Neural cell (in vitro differentiated cells): ENCODE data around the gene CELF4. TPM values are rescaled to one million over a fixed set of nuclear protein-coding genes. Genes with fewer than 3 reads are reported as not detected.

Experiments
- H2AFZ ChIP-seq: fragments of 200-600, 300-800 bp; sonication (generic), shearing (Covaris generic); 2 replicates; pipeline ENCODE4 v1.6.0; 2014; ENCODE audit warnings: low read depth, mild to moderate bottlenecking, antibody characterized with exemption, low read length, moderate library complexity
- H3F3A ChIP-seq: fragments of 200-600 bp; shearing (Covaris generic); 2 replicates; pipeline ENCODE4 v1.6.1; 2016; ENCODE audit warnings: mild to moderate bottlenecking, moderate library complexity, mixed read lengths, antibody characterized with exemption, low read length; ENCODE audit not compliant: insufficient read depth, poor library complexity, severe bottlenecking
- H3K27ac ChIP-seq: fragments of 200-600, 300-800 bp; sonication (generic), shearing (Covaris generic); 2 replicates; pipeline ENCODE4 v1.5.1; 2014; ENCODE audit warnings: mild to moderate bottlenecking, low read length, moderate library complexity
- H3K27me3 ChIP-seq: fragments of 300-800, 200-600 bp; sonication (generic), shearing (Covaris generic); 2 replicates; pipeline ENCODE4 v1.6.0; 2014; ENCODE audit warnings: mild to moderate bottlenecking, low read depth, low read length, moderate library complexity; ENCODE audit not compliant: insufficient read depth
- H3K36me3 ChIP-seq: fragments of 300-800, 200-600 bp; sonication (generic), shearing (Covaris generic); 2 replicates; pipeline ENCODE4 v1.5.1; 2014; ENCODE audit warnings: mild to moderate bottlenecking, antibody characterized with exemption, low read length, moderate library complexity; ENCODE audit not compliant: insufficient read depth
- H3K4me2 ChIP-seq: fragments of 300-800, 200-600 bp; sonication (generic), shearing (Covaris generic); 2 replicates; pipeline ENCODE4 v1.6.0; 2014; ENCODE audit warnings: mild to moderate bottlenecking, low read length
- H3K4me3 ChIP-seq: fragments of 300-800, 200-600 bp; sonication (generic), shearing (Covaris generic); 2 replicates; pipeline ENCODE4 v1.5.1; 2014; ENCODE audit warnings: mild to moderate bottlenecking, low read length, moderate library complexity
- H3K79me2 ChIP-seq: fragments of 200-600 bp; shearing (Covaris generic); replicated peaks from 2 replicates; pipeline ENCODE4 v1.6.0; 2014; ENCODE audit warnings: mild to moderate bottlenecking, low read length, moderate library complexity; ENCODE audit not compliant: insufficient read depth
- H3K9ac ChIP-seq: fragments of 300-800, 200-600 bp; sonication (generic), shearing (Covaris generic); 2 replicates; pipeline ENCODE4 v1.6.1; 2016; ENCODE audit warnings: mild to moderate bottlenecking, low read length, mixed read lengths
- H3K9me2 ChIP-seq: fragments of 200-600 bp; shearing (Covaris generic); 2 replicates; pipeline ENCODE4 v1.6.1; 2016; ENCODE audit warnings: mild to moderate bottlenecking, low read length, mixed read lengths; ENCODE audit not compliant: insufficient read depth
- H3K9me3 ChIP-seq: fragments of 200-600, 300-800 bp; sonication (generic), shearing (Covaris generic); 2 replicates; pipeline ENCODE4 v1.6.1; 2016; ENCODE audit warnings: mild to moderate bottlenecking, mixed run types, low read length, moderate library complexity, mixed read lengths
- H4K20me1 ChIP-seq: fragments of 200-600 bp; shearing (Covaris generic); 2 replicates; pipeline ENCODE4 v1.6.1; 2016; ENCODE audit warnings: mild to moderate bottlenecking, mixed run types; ENCODE audit not compliant: insufficient read depth
- EP300 ChIP-seq: fragments of 450-650 bp; conservative IDR thresholded peaks from 2 replicates; pipeline ENCODE4 v1.6.1; 2014; ENCODE audit warnings: antibody characterized with exemption, mild to moderate bottlenecking, moderate library complexity; ENCODE audit not compliant: poor library complexity, severe bottlenecking
- EZH2 ChIP-seq: fragments of 200-600, 300-800 bp; shearing (Covaris generic), sonication (generic); IDR thresholded peaks from 2 replicates; pipeline ENCODE4 v1.6.1; 2014; ENCODE audit warnings: antibody characterized with exemption, low read length, borderline replicate concordance, mild to moderate bottlenecking; ENCODE audit not compliant: insufficient read depth, poor library complexity, severe bottlenecking
- MXI1 ChIP-seq: fragments of 450-650 bp; conservative IDR thresholded peaks from 2 replicates; pipeline ENCODE4 v1.6.1; 2014; ENCODE audit warnings: antibody characterized with exemption, mild to moderate bottlenecking; ENCODE audit not compliant: poor library complexity, severe bottlenecking
- POLR2AphosphoS5 ChIP-seq: IDR thresholded peaks from 2 replicates; pipeline ENCODE4 v1.6.1; 2012
- RAD21 ChIP-seq: fragments of 450-650 bp; conservative IDR thresholded peaks from 2 replicates; pipeline ENCODE4 v1.6.1; 2014; ENCODE audit warnings: antibody characterized with exemption, mild to moderate bottlenecking, moderate library complexity
- SMC3 ChIP-seq: fragments of 450-650 bp; conservative IDR thresholded peaks from 2 replicates; pipeline ENCODE4 v1.6.1; 2014; ENCODE audit warnings: antibody characterized with exemption, mild to moderate bottlenecking, moderate library complexity; ENCODE audit not compliant: poor library complexity
- TAF1 ChIP-seq: IDR thresholded peaks from 2 replicates; pipeline ENCODE4 v1.6.1; 2012; ENCODE audit warnings: low read depth
- polyA plus RNA-seq: library from polyadenylated mRNA; depleted of rRNA; stranded (reverse); fragments of >200 nt; gene quantifications from 2 replicates; pipeline ENCODE4 v1.2.3, GENCODE V29; 2014
- TF ChIP-seq, protein P1 (sequence below): fragments of 450-650 bp; IDR thresholded peaks from 2 replicates; pipeline ENCODE4 v1.5.1; 2014; ENCODE audit warnings: antibody characterized with exemption, mild to moderate bottlenecking, moderate library complexity; ENCODE audit not compliant: poor library complexity, severe bottlenecking
- TF ChIP-seq, protein P2 (sequence below): IDR thresholded peaks from 2 replicates; pipeline ENCODE4 v1.6.1; 2012; ENCODE audit warnings: borderline replicate concordance

CELF4 gene
- polyA plus RNA-seq, 1 donor from 2014 or later, result 191 TPM

DNA sequence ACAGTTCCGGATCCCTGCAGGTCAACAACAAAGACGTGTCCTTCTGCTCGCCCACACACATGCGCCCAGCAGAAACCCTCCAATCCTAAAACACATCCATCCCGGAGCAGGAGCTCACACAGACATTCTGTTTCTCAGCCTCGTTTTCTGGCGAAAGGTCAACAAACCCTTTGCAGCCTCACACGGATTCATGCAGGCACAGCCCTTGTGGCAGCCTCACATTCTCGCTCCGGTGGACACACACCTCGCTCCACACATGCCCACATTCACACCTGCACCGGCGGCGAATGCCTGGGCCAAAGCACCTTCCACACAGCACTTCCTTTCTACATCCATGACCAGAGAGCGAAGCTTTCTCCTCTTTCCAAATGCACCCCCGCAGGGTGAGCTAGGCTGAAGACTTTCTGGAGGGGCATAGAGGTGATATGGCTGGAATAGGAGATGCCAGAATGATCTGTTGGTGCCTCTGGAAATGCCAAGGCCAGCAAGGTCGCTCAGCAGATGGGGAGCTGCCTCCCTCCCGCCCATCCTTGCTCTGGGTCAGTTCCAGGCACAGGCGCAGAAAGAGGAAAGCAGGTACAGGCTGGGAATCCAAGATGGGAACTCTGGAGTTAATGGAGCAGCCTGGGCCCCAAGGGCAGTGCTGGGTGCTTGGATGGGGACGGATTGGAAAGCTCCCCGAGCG is 88.8 kb downstream of the CELF4 start:
- Histone ChIP-seq H3K4me2 (no peak overlapping the region), H3K9me3 (no peaks in the 10 kb centered on the region), H3K9ac (no peak overlapping the region), H3K36me3 (no peaks in the 10 kb centered on the region), H3K9me2 (no peaks in the 10 kb centered on the region), H4K20me1 (peaks cover 22% of the 10 kb centered on the region), H3K4me3 (no peak overlapping the region), H3F3A (no peaks in the 10 kb centered on the region), H2AFZ (no peak overlapping the region), H3K27ac (no peak overlapping the region), H3K27me3 (no peaks in the 10 kb centered on the region), H3K79me2 (peaks cover 4% of the 10 kb centered on the region)
- TF ChIP-seq RAD21 (no peak), MXI1 (no peak), EZH2 (no peak), SMC3 (no peak), EP300 (no peak), POLR2AphosphoS5 (no peak), TAF1 (no peak)
- TF ChIP-seq, protein P1, sequence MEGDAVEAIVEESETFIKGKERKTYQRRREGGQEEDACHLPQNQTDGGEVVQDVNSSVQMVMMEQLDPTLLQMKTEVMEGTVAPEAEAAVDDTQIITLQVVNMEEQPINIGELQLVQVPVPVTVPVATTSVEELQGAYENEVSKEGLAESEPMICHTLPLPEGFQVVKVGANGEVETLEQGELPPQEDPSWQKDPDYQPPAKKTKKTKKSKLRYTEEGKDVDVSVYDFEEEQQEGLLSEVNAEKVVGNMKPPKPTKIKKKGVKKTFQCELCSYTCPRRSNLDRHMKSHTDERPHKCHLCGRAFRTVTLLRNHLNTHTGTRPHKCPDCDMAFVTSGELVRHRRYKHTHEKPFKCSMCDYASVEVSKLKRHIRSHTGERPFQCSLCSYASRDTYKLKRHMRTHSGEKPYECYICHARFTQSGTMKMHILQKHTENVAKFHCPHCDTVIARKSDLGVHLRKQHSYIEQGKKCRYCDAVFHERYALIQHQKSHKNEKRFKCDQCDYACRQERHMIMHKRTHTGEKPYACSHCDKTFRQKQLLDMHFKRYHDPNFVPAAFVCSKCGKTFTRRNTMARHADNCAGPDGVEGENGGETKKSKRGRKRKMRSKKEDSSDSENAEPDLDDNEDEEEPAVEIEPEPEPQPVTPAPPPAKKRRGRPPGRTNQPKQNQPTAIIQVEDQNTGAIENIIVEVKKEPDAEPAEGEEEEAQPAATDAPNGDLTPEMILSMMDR, result no peak
- TF ChIP-seq, protein P2, sequence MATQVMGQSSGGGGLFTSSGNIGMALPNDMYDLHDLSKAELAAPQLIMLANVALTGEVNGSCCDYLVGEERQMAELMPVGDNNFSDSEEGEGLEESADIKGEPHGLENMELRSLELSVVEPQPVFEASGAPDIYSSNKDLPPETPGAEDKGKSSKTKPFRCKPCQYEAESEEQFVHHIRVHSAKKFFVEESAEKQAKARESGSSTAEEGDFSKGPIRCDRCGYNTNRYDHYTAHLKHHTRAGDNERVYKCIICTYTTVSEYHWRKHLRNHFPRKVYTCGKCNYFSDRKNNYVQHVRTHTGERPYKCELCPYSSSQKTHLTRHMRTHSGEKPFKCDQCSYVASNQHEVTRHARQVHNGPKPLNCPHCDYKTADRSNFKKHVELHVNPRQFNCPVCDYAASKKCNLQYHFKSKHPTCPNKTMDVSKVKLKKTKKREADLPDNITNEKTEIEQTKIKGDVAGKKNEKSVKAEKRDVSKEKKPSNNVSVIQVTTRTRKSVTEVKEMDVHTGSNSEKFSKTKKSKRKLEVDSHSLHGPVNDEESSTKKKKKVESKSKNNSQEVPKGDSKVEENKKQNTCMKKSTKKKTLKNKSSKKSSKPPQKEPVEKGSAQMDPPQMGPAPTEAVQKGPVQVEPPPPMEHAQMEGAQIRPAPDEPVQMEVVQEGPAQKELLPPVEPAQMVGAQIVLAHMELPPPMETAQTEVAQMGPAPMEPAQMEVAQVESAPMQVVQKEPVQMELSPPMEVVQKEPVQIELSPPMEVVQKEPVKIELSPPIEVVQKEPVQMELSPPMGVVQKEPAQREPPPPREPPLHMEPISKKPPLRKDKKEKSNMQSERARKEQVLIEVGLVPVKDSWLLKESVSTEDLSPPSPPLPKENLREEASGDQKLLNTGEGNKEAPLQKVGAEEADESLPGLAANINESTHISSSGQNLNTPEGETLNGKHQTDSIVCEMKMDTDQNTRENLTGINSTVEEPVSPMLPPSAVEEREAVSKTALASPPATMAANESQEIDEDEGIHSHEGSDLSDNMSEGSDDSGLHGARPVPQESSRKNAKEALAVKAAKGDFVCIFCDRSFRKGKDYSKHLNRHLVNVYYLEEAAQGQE, result no peak

DNA sequence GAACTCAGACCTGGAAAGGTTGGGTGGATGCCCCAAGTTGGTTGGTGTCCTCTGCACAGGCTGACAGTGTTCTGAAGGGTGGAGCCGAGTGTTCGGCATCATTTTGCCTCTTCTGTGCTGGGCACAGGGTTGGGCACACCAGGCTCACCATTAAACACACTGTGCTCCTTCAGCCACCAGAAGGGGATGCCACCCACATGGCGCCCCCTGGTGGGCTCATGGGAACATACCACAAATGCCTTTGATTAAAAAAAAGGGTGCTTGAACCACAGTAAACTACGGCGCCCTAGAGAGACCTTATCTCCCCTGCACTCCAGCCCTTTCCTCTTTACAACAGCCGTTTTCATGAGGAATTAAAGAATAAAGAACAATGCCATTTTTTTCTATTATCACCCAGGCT is 89.4 kb downstream of the CELF4 start:
- H3K79me2 ChIP-seq, result peaks cover 4% of the 10 kb centered on the region
- H3K27me3 ChIP-seq, result no peaks in the 10 kb centered on the region
- TF ChIP-seq POLR2AphosphoS5 (no peak), EZH2 (no peak), RAD21 (no peak), MXI1 (no peak), TAF1 (no peak), EP300 (no peak), SMC3 (no peak)
- TF ChIP-seq, protein P1, result no peak
- TF ChIP-seq, protein P2, result no peak
- peaks cover 22% of the 10 kb centered on the region for H4K20me1 ChIP-seq
- no peak overlapping the region for H2AFZ ChIP-seq
- H3K9me3 ChIP-seq, result no peaks in the 10 kb centered on the region
- no peak overlapping the region for H3K4me2 ChIP-seq
- no peak overlapping the region for H3K9ac ChIP-seq
- H3K27ac ChIP-seq, result no peak overlapping the region
- no peaks in the 10 kb centered on the region for H3K9me2 ChIP-seq
- H3K36me3 ChIP-seq, result no peaks in the 10 kb centered on the region
- H3K4me3 ChIP-seq, result no peak overlapping the region
- H3F3A ChIP-seq, result no peaks in the 10 kb centered on the region
